ENCODE measurements around the gene PLEKHB2.

Gene PLEKHB2

DNA sequence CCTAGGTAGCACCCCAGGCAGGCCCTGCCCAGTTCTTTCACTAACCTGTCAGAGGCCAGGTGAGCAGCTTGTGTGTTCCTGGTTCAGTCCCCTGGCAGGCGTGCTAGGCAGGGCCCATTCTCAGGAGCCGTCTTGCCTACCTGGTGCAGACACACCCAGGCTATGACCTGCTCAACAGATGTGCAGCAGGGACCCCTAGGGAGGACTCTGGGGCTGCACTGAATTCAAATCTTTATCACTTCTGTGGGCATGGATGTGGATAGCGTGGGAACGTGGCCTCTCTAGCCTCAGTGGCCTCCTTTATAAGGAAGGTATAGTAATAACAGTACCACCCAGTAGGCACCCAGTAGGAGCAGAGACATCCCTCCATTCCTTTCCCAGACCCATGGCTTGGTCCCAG, 48.4 kb downstream of the PLEKHB2 start:
- no peak for DNase-seq
- Histone ChIP-seq H4K20me1 (ENCODE audit: insufficient read depth, low read length) (no peaks in the 10 kb centered on the region), H3K9ac (ENCODE audit: low read length) (no peak overlapping the region), H3K27me3 (replicated peaks; ENCODE audit: insufficient read depth, low read length) (no peaks in the 10 kb centered on the region), H3K27ac (ENCODE audit: low read length) (no peak overlapping the region), H3K79me2 (ENCODE audit: low read length) (no peaks in the 10 kb centered on the region), H3K4me3 (ENCODE audit: low read length) (no peak overlapping the region), H3K36me3 (replicated peaks; ENCODE audit: insufficient read depth, low read length) (no peaks in the 10 kb centered on the region; the same call in 1 of the 2 replicates), H3K9me3 (replicated peaks; ENCODE audit: insufficient read depth, low read length) (no peaks in the 10 kb centered on the region), H3F3A (ENCODE audit: insufficient read depth, low read length) (no peaks in the 10 kb centered on the region), H3K9me2 (replicated peaks; ENCODE audit: insufficient read depth, low read length) (no peaks in the 10 kb centered on the region), H2AFZ (ENCODE audit: low read length) (no peak overlapping the region), H3K4me2 (ENCODE audit: low read depth, low read length) (no peak overlapping the region), H3K4me1 (ENCODE audit: low read length) (no peaks in the 10 kb centered on the region)
- TF ChIP-seq EZH2phosphoT487 (IDR thresholded peaks at IDR 0.05; ENCODE audit: low read length) = no peak
- TF ChIP-seq EZH2 (optimal IDR thresholded peaks at IDR 0.05; ENCODE audit: low read depth, low read length) = no peak

DNA sequence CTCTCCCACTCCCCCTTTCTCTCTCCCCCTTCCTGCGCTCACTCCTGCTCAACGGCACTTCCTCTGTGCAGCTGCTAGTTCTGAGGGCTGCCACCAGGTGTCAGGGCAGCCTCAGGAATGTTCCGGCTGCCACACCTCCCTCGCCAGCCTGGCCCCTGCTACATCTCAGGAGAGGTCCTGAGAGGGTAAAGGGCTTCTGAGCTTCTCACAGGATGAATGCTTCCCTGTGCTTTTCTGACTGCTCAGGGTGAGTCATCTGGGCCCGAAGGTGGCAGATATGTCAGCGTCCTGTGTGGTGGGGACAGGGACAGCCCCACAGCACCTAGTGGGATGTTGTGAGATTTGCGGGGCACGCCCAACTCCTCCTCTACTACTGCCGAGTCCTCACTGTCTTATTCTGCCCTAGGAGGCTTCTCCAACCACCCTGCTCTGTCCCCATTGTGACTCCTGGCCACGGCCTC, 49.0 kb downstream of the PLEKHB2 start:
- no peak overlapping the region for H3K4me2 ChIP-seq (ENCODE audit: low read depth, low read length)
- no peak overlapping the region for H3K4me3 ChIP-seq (ENCODE audit: low read length)
- no peaks in the 10 kb centered on the region for H3K36me3 ChIP-seq (replicated peaks; ENCODE audit: insufficient read depth, low read length)
- no peaks in the 10 kb centered on the region for H3F3A ChIP-seq (ENCODE audit: insufficient read depth, low read length)
- no peak overlapping the region for H3K9ac ChIP-seq (ENCODE audit: low read length)
- DNase-seq = peak; percentile 68
- no peaks in the 10 kb centered on the region for H4K20me1 ChIP-seq (ENCODE audit: insufficient read depth, low read length)
- H3K27me3 ChIP-seq (replicated peaks; ENCODE audit: insufficient read depth, low read length) = no peaks in the 10 kb centered on the region
- H3K9me3 ChIP-seq (replicated peaks; ENCODE audit: insufficient read depth, low read length) = no peaks in the 10 kb centered on the region
- H2AFZ ChIP-seq (ENCODE audit: low read length) = no peak overlapping the region
- TF ChIP-seq, protein P1, sequence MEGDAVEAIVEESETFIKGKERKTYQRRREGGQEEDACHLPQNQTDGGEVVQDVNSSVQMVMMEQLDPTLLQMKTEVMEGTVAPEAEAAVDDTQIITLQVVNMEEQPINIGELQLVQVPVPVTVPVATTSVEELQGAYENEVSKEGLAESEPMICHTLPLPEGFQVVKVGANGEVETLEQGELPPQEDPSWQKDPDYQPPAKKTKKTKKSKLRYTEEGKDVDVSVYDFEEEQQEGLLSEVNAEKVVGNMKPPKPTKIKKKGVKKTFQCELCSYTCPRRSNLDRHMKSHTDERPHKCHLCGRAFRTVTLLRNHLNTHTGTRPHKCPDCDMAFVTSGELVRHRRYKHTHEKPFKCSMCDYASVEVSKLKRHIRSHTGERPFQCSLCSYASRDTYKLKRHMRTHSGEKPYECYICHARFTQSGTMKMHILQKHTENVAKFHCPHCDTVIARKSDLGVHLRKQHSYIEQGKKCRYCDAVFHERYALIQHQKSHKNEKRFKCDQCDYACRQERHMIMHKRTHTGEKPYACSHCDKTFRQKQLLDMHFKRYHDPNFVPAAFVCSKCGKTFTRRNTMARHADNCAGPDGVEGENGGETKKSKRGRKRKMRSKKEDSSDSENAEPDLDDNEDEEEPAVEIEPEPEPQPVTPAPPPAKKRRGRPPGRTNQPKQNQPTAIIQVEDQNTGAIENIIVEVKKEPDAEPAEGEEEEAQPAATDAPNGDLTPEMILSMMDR (IDR thresholded peaks at IDR 0.05; ENCODE audit: low read length) = peak; percentile 92
- TF ChIP-seq EZH2phosphoT487 (IDR thresholded peaks at IDR 0.05; ENCODE audit: low read length) = no peak
- TF ChIP-seq EZH2 (optimal IDR thresholded peaks at IDR 0.05; ENCODE audit: low read depth, low read length) = no peak
- H3K27ac ChIP-seq (ENCODE audit: low read length) = no peak overlapping the region
- H3K9me2 ChIP-seq (replicated peaks; ENCODE audit: insufficient read depth, low read length) = no peaks in the 10 kb centered on the region
- H3K79me2 ChIP-seq (ENCODE audit: low read length) = no peaks in the 10 kb centered on the region
- H3K4me1 ChIP-seq (ENCODE audit: low read length) = no peaks in the 10 kb centered on the region

DNA sequence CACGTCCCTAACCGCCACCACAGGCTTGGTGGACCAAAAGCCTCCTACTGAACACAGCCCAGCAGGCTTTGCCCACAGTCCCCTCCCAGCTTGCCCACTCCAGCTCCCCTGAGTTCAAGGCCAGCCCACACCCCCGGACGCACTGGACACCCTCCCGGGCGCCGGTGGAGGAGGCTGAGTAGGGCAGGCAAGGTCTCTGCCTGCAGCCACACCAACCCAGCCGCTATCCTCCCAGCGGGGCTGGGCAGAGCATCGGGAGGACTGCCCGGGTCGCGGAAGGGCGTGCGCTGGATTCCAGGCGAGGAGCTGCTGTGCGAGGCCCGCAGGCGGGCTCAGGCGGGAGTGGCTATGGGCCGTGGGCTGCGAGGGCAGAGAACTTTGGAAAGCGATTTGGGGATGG, 49.5 kb downstream of the PLEKHB2 start:
- no peak overlapping the region for H3K4me2 ChIP-seq (ENCODE audit: low read depth, low read length)
- no peaks in the 10 kb centered on the region for H4K20me1 ChIP-seq (ENCODE audit: insufficient read depth, low read length)
- H3K79me2 ChIP-seq (ENCODE audit: low read length) = no peaks in the 10 kb centered on the region
- no peak overlapping the region for H2AFZ ChIP-seq (ENCODE audit: low read length)
- H3F3A ChIP-seq (ENCODE audit: insufficient read depth, low read length) = no peaks in the 10 kb centered on the region
- no peaks in the 10 kb centered on the region for H3K4me1 ChIP-seq (ENCODE audit: low read length)
- no peak overlapping the region for H3K4me3 ChIP-seq (ENCODE audit: low read length)
- H3K9ac ChIP-seq (ENCODE audit: low read length) = no peak overlapping the region
- no peaks in the 10 kb centered on the region for H3K9me3 ChIP-seq (replicated peaks; ENCODE audit: insufficient read depth, low read length)
- no peak for DNase-seq
- TF ChIP-seq, protein P1 (IDR thresholded peaks at IDR 0.05; ENCODE audit: low read length) = no peak
- TF ChIP-seq EZH2 (optimal IDR thresholded peaks at IDR 0.05; ENCODE audit: low read depth, low read length) = no peak
- TF ChIP-seq EZH2phosphoT487 (IDR thresholded peaks at IDR 0.05; ENCODE audit: low read length) = no peak
- H3K27ac ChIP-seq (ENCODE audit: low read length) = no peak overlapping the region
- no peaks in the 10 kb centered on the region for H3K9me2 ChIP-seq (replicated peaks; ENCODE audit: insufficient read depth, low read length)
- no peaks in the 10 kb centered on the region for H3K27me3 ChIP-seq (replicated peaks; ENCODE audit: insufficient read depth, low read length)
- no peaks in the 10 kb centered on the region for H3K36me3 ChIP-seq (replicated peaks; ENCODE audit: insufficient read depth, low read length)

DNA sequence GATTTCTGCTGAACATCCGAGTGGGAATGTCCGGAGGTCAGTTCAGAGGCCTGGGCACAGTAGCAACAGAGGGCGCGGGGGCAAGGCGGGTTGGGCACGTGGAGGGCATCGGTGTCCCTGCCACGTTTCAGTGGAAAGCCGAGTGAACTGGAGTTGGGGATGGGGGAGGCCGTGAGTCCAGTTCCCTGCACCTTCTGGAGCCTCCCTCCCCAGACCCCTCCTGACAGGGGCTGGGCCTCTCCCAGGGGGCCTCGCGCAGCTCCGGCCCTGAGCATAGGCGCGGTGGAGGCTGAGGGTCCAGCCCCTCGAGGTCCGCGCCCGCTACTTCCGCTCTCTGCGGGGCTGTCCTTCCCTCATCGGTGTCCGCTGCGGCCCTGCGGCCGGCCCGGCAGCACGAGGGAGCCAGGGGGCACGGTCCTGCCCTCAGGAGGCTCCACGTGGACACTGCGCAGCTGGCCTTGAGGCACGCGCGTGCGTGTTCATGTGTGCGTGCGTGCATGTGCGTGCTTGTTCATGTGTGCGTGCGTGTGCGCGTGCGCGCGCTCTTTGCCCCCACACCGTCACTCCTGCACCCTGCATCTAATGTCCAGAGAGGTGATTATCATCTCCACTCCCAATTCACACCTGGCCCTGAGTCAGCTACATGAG, 50.2 kb downstream of the PLEKHB2 start:
- Histone ChIP-seq H3K27me3 (replicated peaks; ENCODE audit: insufficient read depth, low read length) (no peaks in the 10 kb centered on the region), H4K20me1 (ENCODE audit: insufficient read depth, low read length) (no peaks in the 10 kb centered on the region), H3K9ac (ENCODE audit: low read length) (no peak overlapping the region), H3K9me3 (replicated peaks; ENCODE audit: insufficient read depth, low read length) (no peaks in the 10 kb centered on the region), H3F3A (ENCODE audit: insufficient read depth, low read length) (no peaks in the 10 kb centered on the region), H2AFZ (ENCODE audit: low read length) (no peak overlapping the region), H3K4me1 (ENCODE audit: low read length) (no peaks in the 10 kb centered on the region), H3K36me3 (replicated peaks; ENCODE audit: insufficient read depth, low read length) (no peaks in the 10 kb centered on the region), H3K4me2 (ENCODE audit: low read depth, low read length) (no peak overlapping the region), H3K4me3 (ENCODE audit: low read length) (no peak overlapping the region), H3K9me2 (replicated peaks; ENCODE audit: insufficient read depth, low read length) (no peaks in the 10 kb centered on the region), H3K79me2 (ENCODE audit: low read length) (no peaks in the 10 kb centered on the region), H3K27ac (ENCODE audit: low read length) (no peak overlapping the region)
- DNase-seq = no peak
- TF ChIP-seq EZH2 (optimal IDR thresholded peaks at IDR 0.05; ENCODE audit: low read depth, low read length) (no peak), EZH2phosphoT487 (IDR thresholded peaks at IDR 0.05; ENCODE audit: low read length) (no peak)
- TF ChIP-seq, protein P1 (IDR thresholded peaks at IDR 0.05; ENCODE audit: low read length) = no peak

Measured in MM.1S (cell line).